Endothelial cell of umbilical vein (primary cell): ENCODE measurements around the gene CCDC187. TPM values are rescaled to one million over a fixed set of nuclear protein-coding genes. Genes with fewer than 3 reads are reported as not detected.

Source experiments
- BruUV-seq: library from RNA; stranded (reverse); fragments of 400-500 nt; replicated peaks from 2 replicates; lab custom pipeline; 2021; lab: Mats Ljungman, UMichigan
- CTCF ChIA-PET: fragments of 300-600, 350-600 bp; sonication (Branson Sonifier 250); formaldehyde crosslinking; loops from one replicate; lab custom pipeline; 2021; ENCODE audit warnings: antibody characterized with exemption, inconsistent platforms; lab: Charles Lee
- POLR2A ChIA-PET: fragments of 300-600, 350-600 bp; sonication (Branson Sonifier 250); formaldehyde crosslinking; loops from one replicate; lab custom pipeline; 2021; ENCODE audit warnings: antibody characterized with exemption, inconsistent platforms; lab: Charles Lee
- DNase-seq: peaks from one replicate; pipeline ENCODE4 v3.0.0-alpha.2; 2011; ENCODE audit warnings: low read depth, low spot score
- FAIRE-seq: peaks from 2 replicates; lab custom pipeline; 2011; peaks lifted over from hg19 to GRCh38; lab: Jason Lieb, UNC
- H2AFZ ChIP-seq: 2 replicates; pipeline ENCODE4 v1.6.0; 2012; ENCODE audit warnings: low read depth, low read length, control low read depth, inconsistent platforms
- H3K27ac ChIP-seq: 2 replicates; pipeline ENCODE4 v1.5.1; 2011; ENCODE audit warnings: low read depth, mild to moderate bottlenecking, control low read depth, low read length, moderate library complexity; ENCODE audit not compliant: insufficient read depth
- H3K27me3 ChIP-seq, 2 experiments: 2 replicates each; pipeline versions ENCODE4 v1.6.0 to v1.6.1; 2011; ENCODE audit warnings: low read length in 2 of 2, mixed read lengths in 1 of 2; ENCODE audit not compliant: control insufficient read depth in 2 of 2, insufficient read depth in 2 of 2
- H3K36me3 ChIP-seq, 2 experiments: 2 replicates in 1 of 2; 3 replicates in 1 of 2; pipeline ENCODE4 v1.5.1; 2011; ENCODE audit warnings: low read length in 2 of 2, mild to moderate bottlenecking in 1 of 2, moderate library complexity in 1 of 2; ENCODE audit not compliant: control insufficient read depth in 2 of 2, insufficient read depth in 2 of 2; ENCODE audit errors: extremely low read depth in 1 of 2
- H3K4me1 ChIP-seq: 3 replicates; pipeline ENCODE4 v1.5.1; 2011; ENCODE audit warnings: mild to moderate bottlenecking, low read length; ENCODE audit not compliant: control insufficient read depth, insufficient read depth; ENCODE audit errors: extremely low read depth
- H3K4me2 ChIP-seq: 2 replicates; pipeline ENCODE4 v1.6.1; 2011; ENCODE audit warnings: low read length, control low read depth, mixed read lengths; ENCODE audit not compliant: insufficient read depth
- H3K4me3 ChIP-seq, 3 experiments: fragments of 200-600 bp in 1 of 3; sonication (generic), shearing (Covaris generic) in 1 of 3; replicated peaks in 1 of 3; 2 replicates each; pipeline ENCODE4 v1.5.1; 2011 to 2016; ENCODE audit warnings: control low read depth in 3 of 3, low read length in 3 of 3, mild to moderate bottlenecking in 2 of 3, inconsistent platforms in 1 of 3, low read depth in 1 of 3, moderate library complexity in 1 of 3; ENCODE audit not compliant: insufficient read depth in 1 of 3
- H3K79me2 ChIP-seq: 2 replicates; pipeline ENCODE4 v1.6.0; 2012; ENCODE audit warnings: low read length, inconsistent platforms; ENCODE audit not compliant: control insufficient read depth, insufficient read depth
- H3K9ac ChIP-seq: replicated peaks from 2 replicates; pipeline ENCODE3; 2011; ENCODE audit warnings: low read length, control low read depth; ENCODE audit not compliant: insufficient read depth; ENCODE audit errors: extremely low read depth
- H3K9me1 ChIP-seq: replicated peaks from 3 replicates; pipeline ENCODE4 v1.6.0; 2011; ENCODE audit warnings: mild to moderate bottlenecking, low read length; ENCODE audit not compliant: control insufficient read depth, insufficient read depth; ENCODE audit errors: extremely low read depth
- H3K9me3 ChIP-seq: replicated peaks from 2 replicates; pipeline ENCODE4 v1.5.1; 2012; ENCODE audit warnings: low read length, inconsistent platforms; ENCODE audit not compliant: control insufficient read depth, insufficient read depth
- H4K20me1 ChIP-seq: replicated peaks from 2 replicates; pipeline ENCODE3; 2011; ENCODE audit warnings: mild to moderate bottlenecking, low read length; ENCODE audit not compliant: control insufficient read depth, insufficient read depth; ENCODE audit errors: extremely low read depth
- CTCF ChIP-seq, 2 donors: IDR thresholded peaks; 1 replicate in 1 of 2; 2 replicates in 1 of 2; pipeline ENCODE4 v1.5.1; 2011; ENCODE audit warnings: low read length in 2 of 2, mild to moderate bottlenecking in 2 of 2, moderate library complexity in 2 of 2, control low read depth in 1 of 2, inconsistent platforms in 1 of 2, low read depth in 1 of 2; ENCODE audit not compliant: insufficient read depth in 1 of 2; ENCODE audit errors: extremely low read depth in 1 of 2
- EZH2 ChIP-seq: IDR thresholded peaks from 2 replicates; pipeline ENCODE4 v1.6.1; 2012; ENCODE audit warnings: borderline replicate concordance, low read depth, mild to moderate bottlenecking, moderate library complexity, low read length, inconsistent platforms; ENCODE audit not compliant: severe bottlenecking
- FOS ChIP-seq: IDR thresholded peaks from 2 replicates; pipeline ENCODE4 v1.6.1; 2011; ENCODE audit warnings: mild to moderate bottlenecking, low read length, moderate library complexity, borderline replicate concordance; ENCODE audit not compliant: insufficient read depth
- GATA2 ChIP-seq: IDR thresholded peaks from 2 replicates; pipeline ENCODE4 v1.7.0; 2011; ENCODE audit warnings: low read depth, mild to moderate bottlenecking, moderate library complexity, mixed read lengths, low read length; ENCODE audit not compliant: insufficient read length, insufficient read depth
- JUN ChIP-seq: IDR thresholded peaks from 2 replicates; pipeline ENCODE4 v1.6.1; 2011; ENCODE audit warnings: borderline replicate concordance, low read depth; ENCODE audit not compliant: insufficient read length, insufficient read depth
- MAX ChIP-seq: IDR thresholded peaks from 2 replicates; pipeline ENCODE4 v1.6.1; 2011; ENCODE audit not compliant: insufficient read depth, insufficient read length
- MYC ChIP-seq: IDR thresholded peaks from one replicate; pipeline ENCODE4 v1.6.1; 2011; ENCODE audit warnings: mild to moderate bottlenecking, low read depth, low read length
- POLR2A ChIP-seq: IDR thresholded peaks from 2 replicates; pipeline ENCODE4 v1.6.1; 2012; ENCODE audit warnings: low read depth, mild to moderate bottlenecking, control low read depth, low read length
- POLR2AphosphoS5 ChIP-seq: IDR thresholded peaks from 2 replicates; pipeline ENCODE4 v1.6.1; 2012; ENCODE audit warnings: low read depth, mild to moderate bottlenecking, control low read depth, low read length, moderate library complexity; ENCODE audit not compliant: insufficient read depth
- dilution Hi-C: fragments of 300-500 bp; cut with MboI; formaldehyde crosslinking; loops from one replicate; pipeline ENCODE4 v1.15.0; 2019; ENCODE audit warnings: low sequenced_read_pairs; ENCODE audit not compliant: extremely low pct_ligation_motif_present
- intact Hi-C: fragments of 100-400 bp; cut with micrococcal nuclease; formaldehyde crosslinking; loops from one replicate; pipeline ENCODE4 v1.10.0; 2022
- polyA plus RNA-seq, 4 experiments: library from polyadenylated mRNA; depleted of rRNA in 3 of 4; stranded (reverse) in 3 of 4; unstranded in 1 of 4; fragments of >200 nt; gene quantifications; 2 replicates each; pipeline versions ENCODE4 v1.2.1 to v1.2.3, GENCODE V29; 2011 to 2012; ENCODE audit warnings: missing spikeins in 1 of 4
- total RNA-seq: library from RNA; stranded (reverse); gene quantifications from 2 replicates; pipeline ENCODE4 v1.2.3, GENCODE V29; 2021

CCDC187 gene
- total and polyA plus RNA-seq, 2 donors (not counting 3 experiments of a cell fraction or from before 2014, with no cell fraction given): not detected

GRCh38 chr9:136253246-136254130 is 50.4 kb downstream of the CCDC187 start:
- no TSS peak for BruUV-seq
- dilution Hi-C loops: no loop called here
- CTCF ChIA-PET: interaction anchor here (1.0 kb wide), 1 partner anchor 24 kb away, joined by 3 read pairs; no protein-coding TSS in a partner anchor

More at GRCh38 chr9:136253246-136254130, 50.4 kb downstream of the CCDC187 start:
- H3K9ac ChIP-seq: no peak overlapping the region
- POLR2A ChIA-PET: no interaction called here
- H3K9me1 ChIP-seq: no peaks in the 10 kb centered on the region
- no peak overlapping the region for H3K27ac ChIP-seq
- H3K4me2 ChIP-seq: no peak overlapping the region
- no peak overlapping the region for H3K4me3 ChIP-seq
- H3K9me3 ChIP-seq: no peaks in the 10 kb centered on the region
- no peaks in the 10 kb centered on the region for H4K20me1 ChIP-seq
- H3K4me1 ChIP-seq: no peaks in the 10 kb centered on the region
- no peak overlapping the region for H2AFZ ChIP-seq
- FAIRE-seq (no peak), DNase-seq (no peak)
- H3K79me2 ChIP-seq: no peaks in the 10 kb centered on the region
- H3K36me3 ChIP-seq: no peaks in the 10 kb centered on the region
- intact Hi-C loops: no loop called here
- peaks cover 0 to 2% of the 10 kb centered on the region in 2 experiments for H3K27me3 ChIP-seq
- TF ChIP-seq POLR2A: no peak
- TF ChIP-seq GATA2: no peak
- TF ChIP-seq POLR2AphosphoS5: no peak
- TF ChIP-seq MAX: no peak
- TF ChIP-seq CTCF (IDR thresholded peaks at IDR 0.05; ENCODE audit: extremely low read depth in 1 of 2, insufficient read depth in 1 of 2, low read depth in 1 of 2, low read length in 2 of 2): no peak
- no peak for TF ChIP-seq FOS
- no peak for TF ChIP-seq JUN
- no peak for TF ChIP-seq MYC
- no peak for TF ChIP-seq EZH2
